ENCODE data around the gene LILRB1.
"Not testable (repeated sequence)": the region's sequence is repeated elsewhere in the genome, so short reads cannot be mapped to it uniquely, and the experiment has no call there.

Gene LILRB1

GRCh38 chr19:54667217-54667616, 36.9 kb downstream of the LILRB1 start:
- DNase-seq, result no peak

- DNase-seq, result no peak
These were observed 38.1 kb downstream of the LILRB1 start for GRCh38 chr19:54668353-54668752.

- no peak for DNase-seq
These were observed 40.5 kb downstream of the LILRB1 start for GRCh38 chr19:54670576-54671357.

GRCh38 chr19:54673222-54673621, 42.9 kb downstream of the LILRB1 start:
- no peak for DNase-seq

GRCh38 chr19:54674021-54674617, 43.8 kb downstream of the LILRB1 start:
- no peak for DNase-seq

- DNase-seq, result not testable (repeated sequence)
These were observed 46.0 kb downstream of the LILRB1 start for GRCh38 chr19:54676210-54676834.

- no peak for DNase-seq
These were observed 46.9 kb downstream of the LILRB1 start for GRCh38 chr19:54677217-54677616.

- DNase-seq, result not testable (repeated sequence)
These were observed 51.3 kb downstream of the LILRB1 start for GRCh38 chr19:54681596-54681995.

GRCh38 chr19:54682306-54682856, 52.1 kb downstream of the LILRB1 start:
- no peak for DNase-seq

- DNase-seq, result no peak
These were observed 54.2 kb downstream of the LILRB1 start for GRCh38 chr19:54684527-54684926.
